LNCaP clone FGC (cell line): Measurements from ENCODE around the gene TMEM54.

Experiments
- DNase-seq: peaks from one replicate; pipeline ENCODE4 v3.0.0-alpha.2; 2011; ENCODE audit warnings: low read depth
- H3K4me3 ChIP-seq: 2 replicates; pipeline ENCODE4 v1.5.1; 2011; ENCODE audit warnings: mild to moderate bottlenecking, low read depth, low read length, control low read depth
- CTCF ChIP-seq: IDR thresholded peaks from 2 replicates; pipeline ENCODE4 v1.5.1; 2012; ENCODE audit warnings: mild to moderate bottlenecking; ENCODE audit not compliant: control insufficient read depth, insufficient read depth; ENCODE audit errors: extremely low read depth

The TMEM54 gene

GRCh38 chr1:32873484-32873883, 27.7 kb downstream of the TMEM54 start:
- DNase-seq, result no peak
- no peak for TF ChIP-seq CTCF
- H3K4me3 ChIP-seq, result no peak overlapping the region

- no peak for DNase-seq
- no peak for TF ChIP-seq CTCF
- no peak overlapping the region for H3K4me3 ChIP-seq
These were observed 29.1 kb downstream of the TMEM54 start for GRCh38 chr1:32872192-32872460.

DNA sequence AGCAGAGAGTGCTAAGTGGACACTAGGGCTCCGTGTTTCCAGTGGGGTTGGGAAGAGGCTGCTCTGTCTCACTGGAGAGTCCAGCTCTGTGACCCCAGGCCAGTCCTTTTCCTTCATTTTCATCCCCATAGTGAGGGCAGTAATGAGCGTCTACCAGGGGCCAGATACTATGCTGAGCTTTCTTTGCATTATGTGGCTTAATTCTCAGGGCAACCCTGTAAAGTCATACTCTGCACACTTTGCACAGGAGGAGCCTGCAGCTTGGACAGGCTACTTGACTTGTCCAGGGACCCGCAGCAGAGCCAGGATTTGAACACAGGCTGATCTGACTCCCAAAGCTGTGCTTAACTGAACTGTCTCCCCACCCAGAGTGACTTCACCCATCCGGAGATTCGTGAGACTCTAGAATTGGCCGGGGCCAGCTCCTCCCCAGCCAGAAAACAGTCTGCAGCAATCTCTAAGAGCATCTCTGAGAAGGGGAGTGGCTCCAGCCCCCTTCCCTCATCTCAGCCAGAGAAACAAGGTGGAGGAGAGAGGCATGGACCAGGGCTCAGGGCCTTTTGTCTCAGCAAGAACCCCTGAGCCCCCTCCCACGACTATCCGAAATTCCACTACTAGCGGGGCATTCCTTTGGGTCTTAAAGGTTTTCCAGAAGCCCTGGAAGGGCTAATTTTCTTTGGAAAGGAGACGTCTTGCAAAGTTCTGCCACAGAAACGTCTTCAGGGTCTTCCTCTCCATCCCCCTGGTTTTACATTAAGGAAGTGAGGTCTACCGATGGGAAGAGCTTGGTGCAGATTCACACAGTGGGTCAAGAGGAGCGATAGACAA, 29.6 kb downstream of the TMEM54 start:
- no peak for DNase-seq
- no peak overlapping the region for H3K4me3 ChIP-seq
- no peak for TF ChIP-seq CTCF

- TF ChIP-seq CTCF, result no peak
- no peak for DNase-seq
- no peak within 1 kb of the TSS for H3K4me3 ChIP-seq
These were observed 30.4 kb downstream of the TMEM54 start, which contains the start of gene FNDC5 for GRCh38 chr1:32870615-32871363. TSS of gene FNDC5 (minus strand) at chr1:32870912.

GRCh38 chr1:32869923-32870614, 31.1 kb downstream of the TMEM54 start:
- TF ChIP-seq CTCF, result no peak
- H3K4me3 ChIP-seq, result no peak overlapping the region

GRCh38 chr1:32868806-32869455, 32.3 kb downstream of the TMEM54 start:
- TF ChIP-seq CTCF, result no peak
- H3K4me3 ChIP-seq, result no peak overlapping the region
- DNase-seq, result no peak

More at GRCh38 chr1:32869923-32870614, 31.1 kb downstream of the TMEM54 start:
- no peak for DNase-seq
